Bone marrow (tissue), 2 donors: Measurements from ENCODE around the gene PDSS1.

ENCODE experiments used
- DNase-seq, 2 donors: peaks; one replicate each; lab custom pipeline; 2025; lab: John Stamatoyannopoulos, UW

PDSS1 gene

DNA sequence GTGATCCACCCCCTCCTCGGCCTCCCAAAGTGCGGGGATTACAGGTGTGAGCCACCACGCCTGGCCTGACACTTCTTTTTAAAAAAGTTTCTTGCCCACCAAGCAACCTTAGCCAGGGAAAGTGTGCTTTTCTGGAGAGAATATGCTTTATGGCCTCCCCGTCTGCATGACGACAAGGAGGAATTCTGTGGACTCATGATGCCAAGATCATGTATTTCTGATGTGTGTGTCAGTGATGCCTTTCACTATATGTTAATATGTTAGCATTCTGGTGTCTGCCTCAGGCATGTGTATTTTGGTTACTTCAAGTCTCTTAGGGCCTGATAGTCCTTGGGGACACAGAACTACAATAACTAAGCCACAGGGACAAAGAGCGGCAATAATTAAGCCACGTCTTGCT, 2.1 kb downstream of the PDSS1 start:
- no peak for DNase-seq

DNA sequence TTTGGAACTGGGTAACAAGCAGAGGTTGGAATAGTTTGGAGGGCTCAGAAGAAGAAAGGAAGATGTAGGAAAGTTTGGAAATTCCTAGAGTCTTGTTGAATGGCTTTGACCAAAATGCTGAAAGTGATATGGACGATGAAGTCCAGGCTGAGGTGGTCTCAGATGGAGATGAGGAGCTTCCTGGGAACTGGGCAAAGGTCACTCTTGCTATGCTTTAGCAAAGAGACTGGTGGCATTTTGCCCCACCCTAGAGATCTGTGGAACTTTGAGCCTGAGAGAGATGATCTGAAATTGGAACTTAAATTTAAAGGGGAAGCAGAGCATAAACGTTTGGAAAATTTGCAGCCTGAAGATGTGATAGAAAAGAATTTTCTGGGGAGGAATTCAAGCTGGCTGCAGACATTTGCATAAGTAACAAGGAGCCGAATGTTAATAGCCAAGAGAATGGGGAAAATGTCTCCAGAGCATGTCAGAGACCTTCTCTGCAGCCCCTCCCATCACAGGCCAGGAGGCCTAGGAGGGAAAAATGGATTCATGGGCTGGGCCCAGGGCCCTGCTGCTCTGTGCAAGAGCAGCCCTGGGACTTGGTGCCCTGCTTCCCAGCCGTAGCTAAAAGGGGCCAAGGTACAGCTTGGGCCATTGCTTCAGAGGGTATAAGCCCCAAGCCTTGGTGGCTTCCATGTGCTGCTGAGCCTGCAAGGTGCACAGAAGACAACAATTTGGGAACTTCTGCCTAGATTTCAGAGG, 3.6 kb downstream of the PDSS1 start:
- DNase-seq, result no peak

DNA sequence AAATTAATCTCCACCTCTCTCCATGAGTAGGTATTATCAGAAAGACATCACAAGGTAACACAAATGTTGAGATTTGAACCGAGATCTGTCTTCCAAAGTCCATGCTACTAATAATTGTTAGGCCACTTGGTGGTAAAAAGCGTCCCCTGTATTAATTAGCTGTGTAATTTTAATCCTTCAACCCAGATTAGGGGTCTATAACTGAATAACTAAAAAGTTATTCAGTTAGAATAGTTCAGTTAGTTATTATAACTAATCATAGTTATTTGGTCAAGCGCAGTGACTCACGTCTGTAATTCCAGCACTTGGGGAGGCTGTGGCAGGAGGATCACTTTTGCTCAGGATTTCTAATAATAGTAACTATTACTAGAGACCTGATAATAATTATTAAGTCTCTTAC, 5.6 kb downstream of the PDSS1 start:
- DNase-seq, result no peak

DNA sequence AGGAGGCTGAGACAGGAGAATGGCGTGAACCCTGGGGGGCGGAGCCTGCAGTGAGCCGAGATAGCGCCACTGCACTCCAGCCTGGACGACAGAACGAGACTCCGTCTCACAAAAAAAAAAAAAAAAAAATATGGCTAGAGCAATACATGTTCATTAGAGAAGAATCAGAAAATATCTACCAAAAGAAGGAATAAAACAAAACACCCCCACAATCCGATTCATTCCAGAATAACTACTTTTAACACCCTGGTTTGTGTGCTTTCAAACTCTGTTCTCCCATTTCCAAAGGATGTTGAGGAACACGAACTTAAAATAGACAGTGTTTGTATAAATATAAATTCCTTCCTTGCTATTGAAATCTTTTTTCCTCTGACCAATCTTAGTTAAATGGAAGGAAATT, 6.5 kb downstream of the PDSS1 start:
- DNase-seq, result no peak

DNA sequence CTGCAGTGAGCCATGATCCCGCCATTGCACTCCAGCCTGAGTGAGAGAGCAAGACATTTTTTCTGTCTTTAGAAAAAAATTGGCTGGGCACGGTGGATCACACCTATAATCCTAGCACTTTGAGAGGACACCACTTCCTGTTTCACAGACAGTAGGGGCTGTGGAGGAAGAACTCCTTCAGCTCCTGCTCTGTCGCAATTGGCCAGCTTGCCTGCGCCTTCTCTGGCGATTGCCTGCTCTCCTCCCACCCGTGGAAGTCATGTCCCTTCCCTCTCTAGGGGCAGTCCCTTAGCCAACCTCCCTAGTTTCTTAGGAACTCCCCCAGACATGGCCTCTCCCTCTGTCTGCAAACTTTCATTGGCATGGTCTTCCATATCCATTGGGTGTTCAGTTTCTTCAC, 8.7 kb downstream of the PDSS1 start:
- DNase-seq, result no peak

DNA sequence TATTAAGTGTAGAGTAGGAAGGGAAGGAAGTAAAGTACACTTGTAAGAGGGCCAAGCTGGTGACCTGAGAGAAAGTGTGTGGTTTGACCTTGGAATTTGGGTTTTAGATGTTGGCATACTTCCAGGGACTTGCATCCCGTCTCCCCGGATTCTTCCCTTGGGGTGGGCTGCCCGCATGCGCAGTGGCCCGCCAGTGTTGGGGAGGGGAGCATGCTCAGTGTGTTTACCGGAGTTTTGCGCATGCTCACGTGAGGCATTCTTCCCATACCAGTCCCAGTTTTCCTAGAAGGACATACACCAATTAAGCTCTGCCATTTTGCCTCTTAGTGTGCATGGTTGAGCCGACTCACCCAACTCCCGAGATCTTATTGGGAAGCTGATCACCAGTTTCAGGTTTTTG, 9.4 kb downstream of the PDSS1 start:
- DNase-seq, result no peak

DNA sequence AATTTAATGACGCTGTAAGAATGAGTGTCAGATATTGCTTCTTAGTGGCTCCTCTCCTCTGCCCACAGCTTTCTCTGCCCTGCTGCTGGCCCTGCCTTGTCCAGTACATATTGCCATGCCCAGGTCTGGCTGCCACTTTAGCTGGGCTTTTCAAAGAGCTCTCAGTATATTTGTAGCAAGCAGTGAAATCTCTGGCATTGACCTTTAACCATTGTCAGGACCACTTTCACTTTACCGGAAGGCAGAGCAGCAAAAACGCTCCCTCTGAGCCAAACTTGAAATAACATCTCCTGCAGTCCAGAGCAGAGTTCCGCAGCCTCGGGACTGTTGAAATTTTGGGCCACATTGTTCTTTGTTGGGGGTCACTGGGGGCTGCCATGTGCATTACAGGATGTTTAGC, 13.8 kb downstream of the PDSS1 start:
- no peak for DNase-seq

DNA sequence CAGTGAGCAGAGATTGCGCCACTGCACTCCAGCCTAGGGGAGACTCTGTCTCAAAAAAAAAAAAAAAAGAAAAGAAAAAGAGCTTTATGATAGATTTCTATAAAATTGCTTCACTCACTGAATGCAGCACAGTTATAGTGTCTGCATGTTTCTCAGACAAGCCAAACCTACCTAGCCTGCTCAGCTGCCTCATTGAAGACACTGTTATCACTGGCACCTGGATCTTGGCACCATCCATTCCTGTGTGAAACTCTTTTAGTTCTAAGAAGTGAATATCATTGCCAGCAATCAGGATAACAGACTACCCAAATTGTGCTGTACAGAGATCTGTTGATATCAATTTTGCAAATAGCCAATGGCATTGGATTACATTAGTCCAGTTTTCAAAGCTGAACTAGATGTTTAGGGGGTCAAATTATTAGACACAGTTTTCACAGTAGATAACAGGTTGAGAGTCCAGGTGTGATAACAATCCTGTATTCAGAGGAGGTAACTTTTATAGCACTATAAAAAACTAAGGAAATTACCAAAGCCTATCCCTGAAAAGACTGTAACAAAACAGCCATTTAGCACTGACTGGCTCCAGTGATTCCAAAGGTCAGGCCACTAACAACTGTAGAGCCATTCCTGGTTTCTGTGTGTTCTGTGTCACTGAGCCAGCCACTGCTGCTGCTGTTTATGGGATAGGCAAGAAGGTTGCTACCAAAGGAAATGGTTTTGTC, 17.1 kb downstream of the PDSS1 start:
- DNase-seq, result no peak

DNA sequence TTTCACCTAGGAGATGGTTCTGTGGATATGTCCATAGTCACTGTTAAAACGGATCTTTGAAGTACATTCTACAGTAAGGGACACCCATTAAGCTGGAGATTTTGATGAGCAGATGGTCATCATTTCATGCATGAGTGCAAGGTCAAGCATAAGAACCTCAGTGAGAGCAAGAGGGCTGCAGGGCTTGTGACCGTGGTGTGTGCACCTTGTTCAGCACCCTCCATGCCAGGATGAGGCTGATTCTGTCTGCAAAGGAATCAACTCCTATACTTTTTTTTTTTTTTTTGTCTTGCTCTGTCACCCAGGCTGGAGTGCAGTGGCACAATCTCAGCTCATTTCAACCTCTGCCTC, 17.6 kb downstream of the PDSS1 start:
- no peak for DNase-seq

DNA sequence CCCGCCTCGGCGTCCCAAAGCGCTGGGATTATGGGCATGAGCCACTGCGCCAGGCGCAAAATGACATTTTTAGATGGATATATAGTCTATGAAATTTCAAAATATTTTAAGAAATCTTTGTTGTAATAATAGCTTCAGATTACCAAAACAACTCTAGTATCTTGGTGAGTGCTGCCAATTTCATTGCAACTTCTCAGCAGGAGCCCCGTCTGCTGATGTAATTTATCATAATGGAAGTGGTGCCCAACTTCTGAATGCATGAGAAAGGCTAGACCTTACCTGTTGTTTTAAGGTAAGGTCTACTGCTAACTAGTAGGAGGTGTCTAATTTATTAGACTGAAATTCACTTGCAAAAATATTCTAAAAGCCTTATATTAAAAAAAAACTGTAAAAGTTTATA, 20.0 kb downstream of the PDSS1 start:
- DNase-seq, result no peak

DNA sequence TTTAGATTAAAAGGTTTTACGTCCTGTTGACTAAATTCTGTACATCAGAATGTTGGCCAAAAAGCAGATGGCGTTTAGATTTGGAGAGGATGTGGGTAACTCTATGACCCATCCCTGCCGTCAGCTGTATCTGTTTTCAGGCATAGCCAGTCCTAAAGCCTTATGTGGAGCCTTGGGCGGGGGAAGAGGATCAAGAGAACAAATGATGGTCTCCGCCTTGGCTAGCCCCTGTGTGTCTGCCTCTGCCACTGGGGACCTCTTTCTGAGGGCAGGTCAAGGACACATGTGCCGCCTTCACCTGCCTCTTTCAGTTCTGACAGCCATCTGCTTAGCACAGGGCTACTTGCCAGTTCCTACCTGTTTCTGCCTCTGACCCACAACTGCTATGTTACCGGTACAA, 24.1 kb downstream of the PDSS1 start:
- DNase-seq, result no peak

DNA sequence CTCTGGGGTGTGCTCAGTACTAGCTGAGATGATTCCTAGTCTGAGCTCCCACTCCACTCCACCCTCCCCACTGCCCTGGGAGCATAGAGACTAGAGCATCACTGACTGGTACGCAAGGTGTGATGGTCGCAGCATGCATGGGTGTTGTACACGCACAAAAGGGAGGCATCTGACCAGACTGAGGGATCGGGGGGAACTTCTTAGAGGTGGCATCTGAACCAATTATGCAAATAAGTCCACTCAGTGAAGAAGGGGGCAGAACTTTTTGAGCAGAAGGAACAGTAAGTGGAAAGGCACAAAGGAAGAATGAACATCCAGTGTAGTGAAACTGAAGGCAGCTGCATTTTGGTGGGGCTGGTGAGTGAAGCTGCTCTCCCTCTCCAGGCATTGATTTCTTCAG, 25.5 kb downstream of the PDSS1 start:
- no peak for DNase-seq

DNA sequence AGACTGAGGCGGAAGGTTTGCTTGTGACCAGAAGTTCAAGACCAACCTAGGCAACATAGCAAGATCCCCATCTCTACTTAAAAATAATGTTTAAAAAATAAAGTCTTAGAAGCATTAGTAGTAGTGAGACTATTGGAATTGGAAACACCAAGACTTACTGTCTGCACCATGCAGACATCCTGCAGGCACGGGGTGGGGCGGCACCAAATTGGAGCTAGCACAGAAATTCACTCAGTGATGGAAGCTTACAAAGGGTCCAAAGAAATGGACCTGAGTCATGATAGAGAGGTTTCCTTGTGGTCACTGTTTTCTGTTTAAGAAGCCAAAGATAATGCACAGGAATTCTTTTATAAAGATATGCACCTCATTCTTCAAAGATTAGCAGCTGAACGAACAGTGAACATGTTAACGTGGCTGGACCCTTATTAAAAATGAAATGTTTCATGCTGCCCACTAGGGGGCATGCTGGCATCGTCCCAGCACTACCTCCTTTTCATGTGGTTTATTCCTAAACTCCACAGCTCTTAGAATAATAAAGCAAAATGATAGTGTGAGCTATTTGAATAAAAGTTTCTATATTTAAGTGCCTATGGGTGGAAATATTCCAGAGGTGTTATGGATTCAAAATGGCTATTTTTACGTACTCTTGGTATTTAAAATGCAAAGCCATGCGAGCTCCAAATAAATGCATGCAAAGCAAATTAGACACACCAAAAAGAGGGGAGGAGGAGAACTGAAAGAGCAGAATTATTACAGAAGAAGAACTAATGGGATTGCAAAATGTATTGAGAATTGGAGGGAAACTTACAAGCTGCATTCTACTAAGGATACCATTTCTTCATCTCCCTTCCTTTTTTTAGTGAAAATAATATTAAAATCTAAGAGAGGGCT, 28.6 kb downstream of the PDSS1 start:
- peak in 1 of 2 donors; percentile 41 for DNase-seq

DNA sequence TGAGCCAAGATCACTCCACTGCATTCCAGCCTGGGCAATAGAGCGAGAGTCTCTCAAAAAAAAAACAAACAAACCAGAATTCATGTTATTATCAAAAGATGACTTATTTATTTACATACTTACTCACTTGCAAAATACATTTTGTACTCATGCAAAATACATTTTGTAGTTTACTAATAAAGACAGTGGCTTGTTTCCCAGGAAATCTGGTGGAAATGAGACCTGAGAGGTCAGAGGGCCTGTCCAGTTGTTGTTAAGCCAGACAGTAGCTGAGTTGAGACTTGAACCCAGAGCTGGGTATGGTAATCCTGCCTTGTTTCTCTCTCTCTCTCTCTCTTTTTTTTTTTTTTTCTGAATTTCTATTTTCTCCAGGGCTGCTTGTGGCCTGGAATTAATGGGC, 29.5 kb downstream of the PDSS1 start:
- DNase-seq, result no peak

DNA sequence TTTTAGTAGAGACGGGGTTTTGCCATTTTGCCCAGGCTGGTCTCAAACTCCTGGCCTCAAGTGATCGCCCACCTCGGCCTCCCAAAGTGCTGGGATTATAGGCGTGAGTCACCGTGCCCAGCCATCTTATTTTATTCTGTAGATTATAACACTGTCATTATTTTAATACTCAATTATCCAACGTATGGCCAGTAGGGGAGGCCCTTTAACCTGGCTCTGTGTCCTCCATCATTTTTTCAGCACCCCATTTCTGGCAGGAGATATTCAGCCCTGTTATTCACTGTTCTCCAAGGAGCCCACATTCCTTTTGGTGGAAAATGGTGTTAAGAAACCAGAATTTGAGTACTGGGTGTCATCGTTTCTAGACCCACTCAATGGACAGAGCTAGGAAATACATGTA, 31.5 kb downstream of the PDSS1 start:
- no peak for DNase-seq

DNA sequence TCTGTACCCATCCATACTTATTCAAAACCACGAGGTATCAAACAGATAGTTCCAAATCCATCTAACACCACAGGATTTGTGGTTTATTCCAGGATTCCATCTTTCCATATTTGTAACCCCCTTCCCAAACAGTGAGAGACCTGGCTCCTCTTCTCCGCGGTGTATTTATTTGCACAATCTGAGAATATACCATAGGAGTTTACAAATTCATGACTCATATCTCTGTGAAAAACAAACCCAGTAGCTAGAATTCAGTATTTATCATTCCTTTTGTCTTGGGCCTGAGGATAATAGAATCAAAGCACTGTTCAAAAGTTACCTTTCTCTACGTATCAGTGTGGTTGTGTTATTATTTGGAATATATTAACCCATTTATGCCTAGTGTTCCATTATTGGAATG, 31.9 kb downstream of the PDSS1 start:
- DNase-seq, result no peak

DNA sequence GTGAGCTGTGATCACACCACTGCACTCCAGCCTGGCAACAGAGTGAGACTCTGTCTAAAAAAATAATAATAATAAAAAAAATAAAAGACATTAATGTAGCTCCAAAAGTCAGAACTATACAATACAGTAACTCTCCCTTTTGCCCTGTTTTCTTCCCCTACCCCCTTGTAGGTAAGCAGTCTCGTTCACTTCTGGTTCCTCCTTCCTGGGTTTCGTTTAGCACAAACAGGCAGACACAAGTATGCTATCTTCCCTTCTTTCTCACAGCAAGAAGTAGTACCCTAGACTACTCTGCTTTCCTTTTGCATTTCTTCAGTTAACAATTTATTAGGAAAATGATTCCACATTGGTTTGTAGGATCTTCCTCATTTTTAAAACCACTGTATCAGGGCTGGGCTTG, 33.1 kb downstream of the PDSS1 start:
- no peak for DNase-seq

DNA sequence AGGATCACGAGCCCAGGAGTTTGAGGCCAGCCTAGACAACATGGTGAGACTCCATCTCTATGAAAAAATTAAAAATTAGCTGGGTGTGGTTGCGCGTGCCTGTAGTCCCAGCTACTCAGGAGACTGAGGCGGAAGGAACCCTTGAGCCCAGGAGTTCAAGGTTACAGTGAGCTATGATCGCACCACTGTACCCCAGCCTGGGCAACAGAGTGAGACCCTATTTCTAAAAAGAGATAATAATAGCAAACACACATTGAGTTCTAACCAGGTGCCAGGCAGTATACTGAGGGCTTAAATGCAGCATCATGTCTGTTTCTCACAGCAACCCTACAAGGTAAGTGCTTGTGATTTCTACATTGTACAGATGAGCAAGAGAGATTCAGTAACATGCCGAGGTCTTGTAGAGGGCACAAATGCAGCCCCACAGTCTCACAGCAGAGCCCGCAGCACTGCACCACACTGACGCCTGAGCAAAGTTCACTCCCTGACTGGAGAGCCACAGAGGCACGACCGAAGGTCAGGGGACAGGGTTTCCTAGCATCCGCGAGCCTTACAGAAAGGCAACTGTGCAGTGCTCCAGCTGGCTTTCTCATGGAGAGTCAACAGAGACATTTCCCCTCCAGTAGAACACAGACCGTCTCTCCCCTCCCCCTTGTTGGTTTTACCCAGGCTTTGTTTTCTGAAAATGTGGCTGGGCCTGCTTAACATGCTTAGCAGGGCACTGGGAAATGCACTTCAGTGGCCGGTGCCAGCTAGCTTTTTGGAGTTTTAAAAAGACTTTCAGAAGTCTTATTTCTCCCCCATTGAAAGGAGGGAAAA, 36.5 kb downstream of the PDSS1 start:
- DNase-seq, result no peak

DNA sequence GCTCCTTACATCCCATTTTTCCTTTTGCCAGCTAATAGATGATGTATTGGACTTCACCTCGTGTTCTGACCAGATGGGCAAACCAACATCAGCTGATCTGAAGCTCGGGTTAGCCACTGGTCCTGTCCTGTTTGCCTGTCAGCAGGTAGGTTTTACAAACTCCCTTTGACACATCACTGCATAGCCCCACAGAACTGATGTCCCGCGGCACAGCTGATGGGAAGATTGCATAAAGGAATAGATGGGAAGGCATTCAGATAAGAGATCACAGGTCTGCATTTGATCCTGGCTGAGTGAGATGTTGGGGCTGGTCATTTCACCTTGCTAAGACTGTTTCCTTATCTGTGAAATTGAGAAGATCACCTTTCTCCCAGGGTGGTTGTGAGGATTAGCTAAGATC, 37.9 kb downstream of the PDSS1 start:
- DNase-seq, result no peak

DNA sequence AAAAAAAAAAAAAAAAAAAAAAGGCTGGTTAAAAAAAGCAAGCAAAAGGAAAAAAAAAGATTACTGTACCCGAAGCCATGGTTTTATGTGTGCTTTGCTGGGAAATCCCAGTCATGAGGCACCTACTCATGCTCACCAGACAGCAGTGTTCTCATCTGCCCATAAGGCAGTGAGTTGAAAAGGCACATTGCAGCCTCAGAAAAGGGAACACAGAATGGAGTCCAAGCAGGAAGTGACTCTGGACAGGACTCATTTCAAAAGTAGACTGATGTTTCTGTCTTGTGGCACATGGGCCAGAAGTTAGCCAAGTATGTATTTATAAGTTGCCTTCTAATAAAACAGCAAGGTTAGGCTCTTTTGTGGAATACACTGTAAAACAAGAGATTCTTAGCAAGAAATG, 40.2 kb downstream of the PDSS1 start:
- peak in 1 of 2 donors; percentile 14 for DNase-seq

DNA sequence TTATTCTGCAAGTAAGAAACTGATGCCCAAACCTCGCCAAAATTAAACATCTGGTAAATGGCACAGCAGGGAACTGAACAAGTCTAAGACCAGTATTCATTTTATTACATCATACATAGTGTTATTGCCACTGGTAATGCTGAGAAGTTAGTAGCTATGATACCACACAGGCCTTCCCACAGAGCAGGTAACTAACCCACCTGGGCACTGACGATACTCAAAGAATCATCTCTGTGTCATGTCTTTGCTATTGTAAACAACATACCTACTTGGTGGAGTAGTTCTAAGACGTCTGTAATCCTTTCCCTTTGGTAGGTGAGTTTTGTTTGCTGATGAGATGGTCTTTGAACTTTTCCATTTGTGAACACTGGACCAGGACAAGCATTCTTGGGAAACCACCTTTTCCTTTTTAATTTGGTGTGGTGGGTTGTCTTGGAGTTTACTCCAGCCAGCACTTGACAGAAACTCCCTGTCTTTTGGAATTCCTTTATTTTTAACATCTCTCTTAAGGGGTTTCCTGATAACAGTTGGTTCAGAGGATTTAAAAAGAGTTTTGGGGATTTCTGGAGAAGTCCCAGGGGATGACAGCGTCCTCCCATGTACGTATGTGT, 40.9 kb downstream of the PDSS1 start:
- DNase-seq, result no peak
